NCI-H510A (cell line): ENCODE data around the gene AIG1.
"Not testable (repeated sequence)": the region's sequence is repeated elsewhere in the genome, so short reads cannot be mapped to it uniquely, and the experiment has no call there.

Experiments used
- DNase-seq: peaks from one replicate; lab custom pipeline; 2025; lab: John Stamatoyannopoulos, UW

Gene AIG1

DNA sequence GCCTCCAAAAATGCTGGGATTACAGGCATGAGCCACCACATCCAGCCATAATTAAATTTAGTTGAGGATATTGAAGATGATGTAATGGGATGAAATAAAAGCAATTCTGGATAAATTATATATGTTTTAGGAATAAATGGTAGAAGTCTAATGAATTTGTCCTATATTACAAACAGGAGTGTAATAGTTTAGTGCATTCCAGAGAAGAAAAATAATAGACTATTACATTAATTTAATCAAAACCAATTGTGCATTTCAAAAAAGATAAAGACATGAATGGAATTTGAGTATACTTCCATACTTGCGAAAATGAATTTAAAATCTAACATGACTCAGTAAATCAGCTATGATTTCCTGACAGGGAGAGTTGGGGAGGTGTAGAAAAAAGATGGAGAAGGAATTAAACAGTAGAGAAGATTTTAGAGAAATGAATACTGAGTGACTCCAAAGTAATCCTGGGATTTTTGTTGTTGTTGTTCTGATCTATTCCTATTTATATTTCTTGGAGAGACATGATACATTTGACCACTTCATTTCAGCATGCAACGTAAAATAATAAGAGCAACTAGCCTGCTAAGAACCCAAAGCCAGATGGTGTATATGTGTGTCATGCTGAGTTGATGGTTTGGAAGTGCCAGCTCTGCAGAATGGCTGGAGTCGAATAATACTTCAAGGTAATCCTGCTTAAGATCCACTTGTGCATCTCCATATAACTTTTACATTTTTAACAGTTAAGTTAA lies 67.4 kb downstream of the AIG1 start:
- no peak for DNase-seq

DNA sequence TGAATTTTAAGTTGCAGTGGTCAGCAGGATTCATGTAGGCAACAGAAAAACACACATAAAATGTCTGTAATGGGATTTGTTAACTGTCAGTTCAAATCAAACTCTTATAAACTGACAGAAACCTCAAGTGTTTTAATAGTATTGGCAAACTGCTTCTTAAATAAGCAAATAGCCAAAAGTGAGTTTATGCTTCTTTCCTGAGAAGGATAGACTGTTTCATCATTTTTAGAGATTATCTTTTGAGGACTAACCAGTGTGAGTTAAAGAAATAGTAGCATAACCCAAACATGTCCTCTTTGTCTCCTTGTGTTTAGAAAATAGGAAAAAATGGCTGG lies 68.0 kb downstream of the AIG1 start:
- DNase-seq: no peak

DNA sequence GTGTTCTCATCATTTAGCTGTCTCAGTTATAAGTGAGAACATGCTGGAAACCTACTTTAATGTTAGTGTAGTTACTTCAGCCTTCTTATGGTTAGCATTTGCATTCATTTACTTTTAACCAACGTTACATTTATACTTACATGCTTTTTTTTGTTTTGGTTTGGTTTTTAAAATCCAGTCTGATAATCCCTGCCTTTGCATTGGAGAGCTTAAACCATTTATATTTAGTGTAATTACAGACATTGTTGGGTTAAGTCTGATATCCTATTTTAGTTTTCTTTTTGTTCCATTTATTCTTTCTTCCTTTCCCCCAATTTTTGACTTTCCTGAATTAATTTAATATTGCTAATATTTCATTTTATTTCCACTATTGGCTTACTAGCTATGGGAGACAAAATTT lies 70.2 kb downstream of the AIG1 start:
- no peak for DNase-seq

DNA sequence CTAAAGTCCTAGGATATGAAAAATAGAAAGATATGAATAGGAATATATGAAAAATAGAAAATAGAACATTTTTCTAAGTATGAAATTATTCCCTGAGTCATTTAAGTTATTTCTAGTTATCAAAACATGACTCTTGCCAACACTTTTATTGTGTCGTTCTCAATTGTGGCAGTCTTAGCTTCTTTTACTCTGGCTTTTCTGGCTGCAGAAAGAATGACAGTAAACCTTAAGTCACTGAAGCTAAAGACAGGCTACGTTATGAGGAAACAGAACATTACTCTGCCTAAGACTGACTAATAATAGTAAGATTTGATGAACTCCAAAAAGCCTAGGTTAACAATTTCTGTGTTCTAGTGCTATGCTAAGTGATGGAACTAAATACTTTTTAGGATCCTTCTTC lies 74.6 kb downstream of the AIG1 start:
- DNase-seq: no peak

DNA sequence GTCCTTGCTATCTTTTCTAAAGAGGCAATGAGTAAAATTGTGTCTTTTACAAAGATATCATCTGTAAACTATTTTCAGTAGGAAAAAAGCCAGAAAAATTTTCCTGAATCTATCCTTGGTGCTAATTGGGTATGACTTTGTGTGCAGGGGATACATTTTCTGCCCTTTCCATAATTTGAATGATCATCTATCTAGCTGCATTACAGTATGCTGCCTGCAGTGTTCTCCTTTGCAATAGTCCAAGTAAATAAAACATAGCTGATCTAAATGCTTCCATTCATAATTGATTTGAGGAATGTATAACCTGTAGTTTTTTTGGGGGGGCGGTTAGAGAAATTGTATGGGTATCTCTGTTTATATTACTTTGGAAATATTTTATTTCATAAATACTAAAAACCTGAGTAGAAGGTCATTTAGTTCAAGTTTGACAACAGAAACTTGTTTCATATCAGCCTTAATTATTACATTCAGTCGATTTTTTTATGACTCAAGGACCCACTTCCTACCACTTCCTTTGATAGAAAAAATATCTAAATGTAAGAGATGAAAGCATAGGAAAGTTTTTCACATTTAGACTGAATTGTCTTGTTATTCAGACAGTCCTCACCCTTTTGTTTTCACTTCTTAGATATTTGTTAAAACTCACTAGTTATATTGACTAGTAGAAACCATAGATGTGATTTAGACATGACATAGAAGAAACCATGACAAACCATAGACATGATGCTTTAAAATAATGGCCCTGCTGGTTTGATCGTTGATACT lies 75.3 kb downstream of the AIG1 start:
- no peak for DNase-seq

DNA sequence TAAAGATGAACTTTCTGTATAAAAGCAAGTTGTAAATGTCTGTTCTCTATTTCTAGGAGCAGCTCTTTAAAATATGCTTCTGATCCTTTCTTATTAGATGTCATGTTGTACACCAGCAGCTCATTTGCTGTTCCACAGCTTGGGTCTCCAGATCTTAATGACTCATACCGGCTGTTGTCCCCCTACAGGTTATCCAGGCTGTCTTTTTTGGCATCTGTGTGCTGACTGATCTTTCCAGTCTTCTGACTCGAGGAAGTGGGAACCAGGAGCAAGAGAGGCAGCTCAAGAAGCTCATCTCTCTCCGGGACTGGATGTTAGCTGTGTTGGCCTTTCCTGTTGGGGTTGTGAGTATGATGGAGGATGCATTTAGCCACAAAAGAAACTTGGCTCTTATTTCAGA lies 76.0 kb downstream of the AIG1 start:
- DNase-seq: no peak

DNA sequence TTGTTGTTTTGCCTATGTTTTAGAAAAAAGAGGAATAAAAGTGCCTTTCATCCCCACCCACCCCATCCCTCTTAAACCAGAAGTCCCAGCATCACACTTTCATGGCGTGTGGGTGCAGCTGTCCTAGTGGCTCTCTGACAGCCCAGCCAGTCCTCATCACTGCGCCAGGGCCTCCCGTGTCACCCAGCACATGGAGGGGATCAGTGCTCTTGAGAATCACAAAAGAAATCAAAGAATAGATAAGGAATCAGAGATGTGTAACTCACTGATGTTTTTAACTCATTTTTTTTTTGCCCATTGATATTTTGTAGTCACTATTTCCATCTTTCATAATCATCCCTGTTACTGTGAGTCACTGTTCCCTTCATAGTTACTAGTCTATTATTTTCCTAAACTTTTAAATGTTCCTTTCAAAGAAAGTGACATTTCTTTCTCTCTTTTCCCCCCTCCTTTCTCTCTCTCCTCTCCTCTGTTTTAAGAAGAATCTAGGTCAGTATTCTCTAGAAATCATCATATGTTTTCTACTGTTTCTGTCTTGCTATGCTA lies 78.6 kb downstream of the AIG1 start:
- DNase-seq: no peak

DNA sequence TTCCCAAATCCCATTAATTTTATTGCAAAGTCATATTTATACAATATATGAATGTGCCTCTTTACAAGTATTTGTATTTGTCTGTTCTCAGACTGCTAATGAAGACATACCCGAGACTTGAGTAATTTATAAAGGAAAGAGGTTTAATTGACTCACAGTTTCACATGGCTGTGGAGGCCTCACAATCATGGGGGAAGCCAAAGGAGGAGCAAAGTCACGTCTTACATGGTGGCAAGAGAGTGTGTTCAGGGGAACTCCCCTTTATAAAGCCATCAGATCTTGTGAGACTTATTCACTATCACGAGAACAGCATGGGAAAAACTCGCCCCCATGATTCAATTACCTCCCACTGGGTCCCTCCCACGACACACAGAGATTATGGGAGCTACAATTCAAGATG lies 79.2 kb downstream of the AIG1 start:
- not testable (repeated sequence) for DNase-seq

DNA sequence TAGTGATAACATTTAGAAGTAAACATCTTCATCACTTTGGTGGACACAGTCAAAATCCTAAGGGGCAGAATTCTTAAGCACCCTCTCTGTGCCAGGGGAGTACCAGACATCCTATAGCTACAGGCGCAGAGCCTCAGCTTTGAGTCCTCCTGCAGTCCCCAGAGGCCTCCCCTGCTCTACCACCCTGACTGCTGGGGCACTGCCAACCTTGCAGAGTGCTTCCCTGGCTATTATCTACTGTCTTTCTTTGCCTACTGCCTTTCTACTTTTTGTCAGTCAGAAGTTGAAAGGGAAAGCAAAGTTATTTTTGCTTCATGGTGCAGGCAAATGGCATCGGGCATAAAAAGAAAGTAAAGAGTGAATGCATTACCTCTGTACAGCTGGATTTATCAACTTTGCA lies 80.1 kb downstream of the AIG1 start:
- no peak for DNase-seq

DNA sequence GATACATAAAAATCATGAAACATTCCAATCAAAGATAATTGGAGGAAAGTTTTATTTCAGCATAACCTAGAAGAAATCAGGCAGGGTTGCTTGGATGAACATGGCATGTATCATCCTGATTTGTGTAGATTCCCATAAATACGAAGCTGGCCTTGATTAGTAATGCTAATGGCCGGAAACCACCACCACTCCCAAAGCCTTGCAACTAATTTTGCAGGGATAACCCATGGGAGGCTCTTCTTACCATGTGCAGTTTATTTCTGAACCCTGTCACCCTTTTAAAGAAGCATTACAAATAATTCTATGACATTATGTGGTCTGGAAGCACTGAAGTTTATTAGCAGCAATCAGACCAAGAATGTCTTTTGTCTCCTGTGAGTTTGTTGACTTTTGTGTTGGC lies 80.8 kb downstream of the AIG1 start:
- no peak for DNase-seq

DNA sequence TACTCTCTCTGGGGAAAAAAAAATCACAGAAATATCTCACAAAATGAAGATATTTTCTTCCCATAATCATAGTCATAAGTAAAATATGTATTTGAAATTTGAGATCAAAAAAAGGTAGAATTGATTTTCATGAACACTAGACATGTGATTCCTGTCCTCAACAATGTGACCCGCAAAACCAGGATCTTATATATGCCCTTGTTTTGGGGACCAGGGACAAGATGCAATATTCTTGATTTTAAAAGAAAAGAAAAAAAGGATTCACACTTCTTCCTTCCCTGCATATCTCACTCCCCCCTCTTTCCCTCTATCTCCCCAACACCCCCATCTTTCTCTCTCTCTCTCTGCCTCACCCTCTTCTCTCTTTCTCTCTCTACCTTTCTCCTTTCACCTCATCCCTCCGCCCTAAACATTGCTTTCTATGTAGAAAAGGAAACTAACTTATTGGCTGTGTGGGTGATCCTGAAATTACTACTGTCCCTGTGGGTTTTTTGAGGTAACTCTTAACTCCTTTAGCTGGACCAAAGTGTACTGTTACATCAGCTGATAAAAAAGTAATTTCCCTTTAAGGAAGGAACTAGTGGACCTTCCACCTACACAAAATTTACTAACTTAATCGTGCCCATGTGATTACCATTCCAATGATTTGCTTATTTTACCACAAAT lies 85.6 kb downstream of the AIG1 start:
- DNase-seq: no peak

DNA sequence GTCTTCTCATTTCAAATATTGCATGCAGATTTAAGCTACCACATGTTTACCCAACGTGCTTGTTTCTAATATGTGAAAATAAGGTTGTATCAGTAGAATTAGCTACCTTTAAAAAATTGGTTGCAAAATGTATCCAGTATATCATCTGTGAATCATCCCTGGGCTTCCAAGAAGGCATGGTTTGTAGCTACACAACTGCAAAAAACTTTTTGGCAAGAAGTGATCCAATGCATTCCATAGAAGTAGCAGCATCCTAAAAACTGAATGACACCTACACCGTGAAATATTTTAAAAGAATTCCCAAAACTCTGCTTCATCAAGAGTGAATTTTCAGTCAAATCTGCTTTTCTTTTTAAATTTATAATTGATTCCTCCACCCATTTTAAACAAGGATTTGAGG lies 89.1 kb downstream of the AIG1 start:
- no peak for DNase-seq

DNA sequence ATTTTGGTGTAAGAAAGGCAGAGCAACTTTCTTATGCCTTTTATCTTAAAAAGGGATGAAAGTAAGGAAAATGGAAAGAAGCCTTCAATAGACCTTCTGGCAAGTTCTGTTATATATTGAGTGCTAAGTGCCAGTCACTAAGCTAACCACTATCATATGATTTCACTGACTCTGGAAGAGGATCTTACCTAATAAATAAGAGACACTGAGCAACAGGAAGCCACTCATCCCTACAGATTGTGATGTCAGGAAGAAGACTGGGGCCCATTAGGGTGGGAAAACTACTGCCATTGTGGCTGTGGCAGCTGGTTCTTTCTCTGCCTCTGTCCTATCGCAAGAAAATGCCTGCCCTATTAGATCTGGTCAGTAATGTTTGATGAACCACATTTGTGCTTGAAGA lies 89.6 kb downstream of the AIG1 start:
- no peak for DNase-seq

DNA sequence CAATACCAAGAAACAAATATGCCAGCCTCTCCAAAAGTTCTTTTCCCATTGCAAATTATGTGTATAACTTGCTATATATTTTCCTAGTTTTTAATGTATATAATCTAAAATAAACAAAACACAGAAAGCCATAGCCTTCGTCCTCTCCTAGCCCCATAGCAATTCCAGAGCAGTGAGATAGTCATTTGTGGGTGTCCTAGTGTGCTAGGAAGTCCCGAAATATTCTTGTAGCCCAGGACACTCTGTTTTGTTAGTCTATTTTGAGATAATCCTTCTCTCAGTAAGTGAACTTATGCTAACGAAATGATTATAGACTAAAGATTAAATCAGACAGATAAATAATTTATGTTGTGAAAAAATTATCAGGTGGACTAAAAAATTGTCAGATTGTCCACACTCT lies 90.7 kb downstream of the AIG1 start:
- no peak for DNase-seq

DNA sequence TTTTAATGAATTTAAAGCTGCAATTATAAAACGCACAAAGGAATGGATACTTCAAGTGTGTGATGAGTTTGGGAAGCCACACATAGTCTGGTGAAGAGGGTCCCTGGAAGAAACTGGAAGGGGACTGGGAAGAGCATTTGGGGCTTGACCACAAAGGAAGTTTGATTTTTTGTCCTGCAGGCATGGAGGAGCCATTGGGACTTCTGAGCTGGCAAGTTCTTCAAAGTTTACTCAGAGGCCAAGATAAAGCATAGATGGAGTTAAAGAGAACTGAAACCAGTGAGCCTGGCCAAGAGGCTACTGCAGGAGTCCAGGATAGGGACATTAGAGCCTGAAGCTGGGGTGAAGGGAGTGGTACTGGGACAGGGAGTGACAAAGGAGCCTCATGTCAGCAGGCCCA lies 95.0 kb downstream of the AIG1 start:
- DNase-seq: no peak

DNA sequence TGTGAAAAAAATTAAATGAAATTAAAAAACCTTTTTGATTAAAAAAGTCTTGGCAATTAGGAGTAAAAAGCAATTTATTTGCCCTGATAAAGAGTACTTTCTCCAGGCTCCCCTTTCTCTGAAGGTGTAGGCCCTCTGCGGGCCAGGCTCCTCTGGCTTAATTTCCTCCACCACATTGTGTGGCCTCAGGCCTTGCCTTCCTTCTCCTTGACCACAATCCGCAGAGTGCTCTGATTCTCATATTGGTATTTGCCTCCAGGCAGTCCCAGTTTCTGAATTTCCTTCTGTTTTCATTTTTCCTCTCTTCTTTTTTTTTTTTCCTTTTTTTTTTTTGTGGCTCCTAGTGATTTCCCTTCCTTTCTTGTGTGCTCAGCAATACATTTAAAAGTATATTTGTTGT lies 96.4 kb downstream of the AIG1 start:
- DNase-seq: no peak

DNA sequence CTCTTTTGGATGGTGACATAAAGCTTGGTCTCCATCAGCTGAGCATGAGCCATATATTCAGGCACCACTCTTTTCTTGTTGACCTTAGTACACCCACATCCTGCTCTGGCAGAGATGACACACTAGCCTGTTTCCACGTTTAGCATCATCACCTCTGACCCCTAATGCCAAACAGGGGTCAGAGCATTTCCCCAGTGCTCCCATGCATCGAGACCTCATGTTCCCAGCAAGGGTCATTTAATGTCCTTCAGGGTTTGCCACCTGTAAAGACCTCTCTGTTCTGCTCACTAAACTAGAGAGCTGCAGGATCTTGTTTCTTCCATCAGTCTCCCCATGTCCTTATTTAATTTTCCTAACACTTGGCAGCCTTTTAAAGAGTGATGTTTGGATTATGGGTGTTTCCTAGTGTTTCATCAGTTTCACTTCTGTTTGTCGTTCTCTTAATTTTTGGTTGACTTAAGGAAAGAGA lies 97.5 kb downstream of the AIG1 start:
- no peak for DNase-seq

DNA sequence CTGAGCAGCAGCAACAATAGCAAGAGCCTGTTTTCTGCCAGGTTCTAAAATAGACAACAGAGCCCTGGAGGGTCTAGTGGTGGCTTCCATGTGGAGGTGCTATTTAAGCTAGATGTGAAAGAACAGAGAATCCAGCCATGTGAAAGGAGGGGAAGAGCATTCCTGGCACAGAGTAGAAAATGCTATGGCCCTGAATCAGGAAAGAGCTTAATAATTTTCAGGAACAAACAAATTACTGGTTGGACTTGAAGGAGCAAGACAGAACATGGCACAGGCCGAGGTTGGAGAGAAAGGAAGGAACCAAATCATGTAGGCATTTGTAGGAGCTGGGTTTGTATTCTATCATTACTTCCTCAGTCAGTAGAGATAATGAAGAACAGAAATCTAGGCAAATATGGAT lies 98.3 kb downstream of the AIG1 start:
- DNase-seq: no peak

DNA sequence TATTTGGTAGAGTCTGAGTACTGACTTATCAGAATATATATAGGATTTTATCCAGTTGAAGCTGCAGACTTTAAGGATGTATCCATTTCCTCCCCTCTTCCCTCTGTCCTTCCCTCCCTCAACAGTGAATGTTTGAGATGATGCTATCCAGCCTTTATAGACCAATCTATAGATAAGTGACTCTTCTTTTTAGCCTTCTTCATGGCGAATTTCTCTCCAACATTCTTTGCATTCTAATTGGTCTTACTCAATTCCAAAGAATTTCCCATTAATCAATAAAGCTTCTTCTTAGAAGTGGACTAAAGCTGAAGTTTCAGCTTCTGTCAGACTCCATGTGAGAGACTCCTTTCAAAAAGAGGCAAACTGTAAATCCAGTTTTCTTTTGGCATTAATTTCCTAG lies 99.3 kb downstream of the AIG1 start:
- DNase-seq: no peak

DNA sequence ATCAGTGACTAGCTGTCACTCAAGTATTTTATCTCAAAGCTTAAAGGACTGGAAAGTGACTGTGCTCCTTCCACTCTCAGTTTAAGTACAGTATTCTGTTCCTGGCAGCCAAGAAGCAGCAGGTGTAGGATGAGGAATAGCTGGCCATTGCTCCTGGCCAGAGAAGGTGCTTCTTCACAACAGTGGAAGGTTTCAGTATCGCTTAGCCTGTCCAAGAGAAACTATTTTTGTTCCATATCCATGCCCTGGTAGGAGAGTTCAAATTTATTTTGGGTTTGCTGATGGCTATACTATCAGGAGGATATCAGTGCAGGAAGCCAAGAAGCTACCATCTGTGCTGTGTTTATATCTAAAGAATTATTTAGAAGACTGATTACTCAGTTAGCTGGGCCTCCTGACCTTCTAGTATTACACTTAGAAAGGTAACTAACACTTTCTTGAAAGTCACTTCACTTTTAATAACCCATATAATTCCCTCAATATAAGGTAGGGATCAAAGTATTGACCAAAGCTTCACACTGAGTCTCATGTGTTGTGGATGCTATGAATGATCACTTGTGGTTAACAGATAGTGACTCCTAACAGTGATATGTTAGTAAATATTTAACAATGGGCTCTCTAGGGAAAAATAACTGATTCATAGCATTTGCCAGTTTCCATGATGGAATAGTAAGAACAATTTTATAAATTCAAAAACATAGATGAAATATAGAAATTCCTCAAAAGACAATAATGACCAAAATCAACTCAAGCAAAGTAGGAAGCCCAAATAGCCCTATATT lies 99.9 kb downstream of the AIG1 start:
- no peak for DNase-seq

DNA sequence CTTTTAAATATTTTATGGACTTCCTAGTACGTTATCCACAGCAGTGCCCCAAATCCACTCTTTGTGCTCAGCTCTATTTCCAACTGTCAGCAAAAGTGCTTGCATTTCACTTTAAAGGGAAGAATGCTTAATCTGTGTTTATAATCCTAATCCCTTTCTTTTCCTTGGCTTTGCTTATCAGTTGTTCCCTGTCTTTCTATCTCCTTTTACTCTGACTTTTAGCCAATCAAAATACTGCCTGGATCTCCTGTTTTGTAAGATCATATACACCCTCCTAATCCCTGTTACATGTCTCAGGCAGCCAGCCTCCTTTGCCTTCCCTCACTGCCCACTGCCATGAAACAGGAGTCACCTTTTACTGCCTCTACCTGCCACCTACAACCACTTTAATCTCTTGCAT lies 102.9 kb downstream of the AIG1 start:
- DNase-seq: no peak

DNA sequence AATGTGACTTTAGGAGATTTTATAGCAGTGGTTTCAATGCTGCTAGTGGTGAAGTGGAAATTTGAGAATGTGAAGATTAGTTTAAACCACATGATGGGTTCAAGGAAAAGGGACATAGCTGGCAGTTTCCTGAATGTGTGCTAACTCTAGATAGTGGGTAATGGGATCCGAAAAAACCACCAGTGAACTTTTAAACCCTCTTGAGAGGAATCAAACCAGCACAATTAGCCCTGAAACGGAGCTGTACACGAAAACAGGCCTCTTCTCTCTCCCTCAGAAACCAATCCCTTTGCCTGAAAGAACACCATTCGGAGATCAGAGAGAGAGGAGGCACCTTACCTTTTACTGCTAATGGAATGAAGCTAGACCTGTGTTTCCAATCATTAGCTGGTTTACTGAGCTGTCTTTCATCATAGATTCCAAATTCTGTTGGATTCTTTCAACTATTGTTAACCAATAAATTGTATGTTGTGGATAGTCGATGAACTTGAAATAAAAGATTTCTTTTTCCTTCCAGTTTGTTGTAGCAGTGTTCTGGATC lies 103.9 kb downstream of the AIG1 start:
- no peak for DNase-seq
